HG03064 (cell line): ENCODE results near the gene GPC5.

Source experiments
- ATAC-seq: cut with Tn5 transposase; IDR thresholded peaks from one replicate; pipeline ENCODE4 v1.9.1; 2021; ENCODE audit warnings: low read depth; ENCODE audit not compliant: unreplicated experiment

GPC5 gene

GRCh38 chr13:92297971-92298942 lies 899.8 kb downstream of the GPC5 start:
- ATAC-seq: no peak

- no peak for ATAC-seq
These were observed 902.2 kb downstream of the GPC5 start for GRCh38 chr13:92300651-92301050.

GRCh38 chr13:92303428-92303827 lies 905.0 kb downstream of the GPC5 start:
- ATAC-seq: no peak

- ATAC-seq: no peak
These were observed 909.3 kb downstream of the GPC5 start for GRCh38 chr13:92307752-92308151.

GRCh38 chr13:92312823-92313222 lies 914.4 kb downstream of the GPC5 start:
- no peak for ATAC-seq

- ATAC-seq: no peak
These were observed 915.0 kb downstream of the GPC5 start for GRCh38 chr13:92313382-92313781.

GRCh38 chr13:92315265-92315664 lies 916.8 kb downstream of the GPC5 start:
- ATAC-seq: no peak

GRCh38 chr13:92316030-92316429 lies 917.6 kb downstream of the GPC5 start:
- ATAC-seq: no peak

GRCh38 chr13:92317066-92317465 lies 918.6 kb downstream of the GPC5 start:
- no peak for ATAC-seq

- ATAC-seq: no peak
These were observed 921.9 kb downstream of the GPC5 start for GRCh38 chr13:92320323-92320722.

- ATAC-seq: no peak
These were observed 922.8 kb downstream of the GPC5 start for GRCh38 chr13:92321174-92321573.

- no peak for ATAC-seq
These were observed 947.2 kb downstream of the GPC5 start for GRCh38 chr13:92345627-92346026.

- ATAC-seq: no peak
These were observed 947.6 kb downstream of the GPC5 start for GRCh38 chr13:92346046-92346445.

GRCh38 chr13:92354583-92354982 lies 956.2 kb downstream of the GPC5 start:
- ATAC-seq: no peak

- ATAC-seq: no peak
These were observed 956.8 kb downstream of the GPC5 start for GRCh38 chr13:92355213-92355612.

GRCh38 chr13:92362717-92363116 lies 964.3 kb downstream of the GPC5 start:
- no peak for ATAC-seq

GRCh38 chr13:92365904-92366303 lies 967.5 kb downstream of the GPC5 start:
- ATAC-seq: no peak

- ATAC-seq: no peak
These were observed 979.0 kb downstream of the GPC5 start for GRCh38 chr13:92377396-92377795.

GRCh38 chr13:92379371-92379770 lies 981.0 kb downstream of the GPC5 start:
- ATAC-seq: no peak

GRCh38 chr13:92384410-92384809 lies 986.0 kb downstream of the GPC5 start:
- ATAC-seq: no peak

GRCh38 chr13:92387245-92387644 lies 988.8 kb downstream of the GPC5 start:
- no peak for ATAC-seq

- ATAC-seq: no peak
These were observed 991.8 kb downstream of the GPC5 start for GRCh38 chr13:92390217-92390616.
